Mesendoderm (in vitro differentiated cells): ENCODE results near the gene TAF6.

Source experiments
- DNase-seq: peaks from one replicate; pipeline ENCODE4 v3.0.0; 2013
- H2AK5ac ChIP-seq: 2 replicates; pipeline ENCODE4 v1.6.1; 2013; ENCODE audit warnings: low read length, inconsistent platforms
- H2BK120ac ChIP-seq: 2 replicates; pipeline ENCODE4 v1.6.1; 2013; ENCODE audit warnings: low read depth, mild to moderate bottlenecking, low read length, moderate library complexity, mixed read lengths
- H2BK15ac ChIP-seq: replicated peaks from 2 replicates; pipeline ENCODE4 v1.6.1; 2013; ENCODE audit warnings: low read depth, mild to moderate bottlenecking, moderate library complexity
- H2BK5ac ChIP-seq: 2 replicates; pipeline ENCODE4 v1.6.1; 2013; ENCODE audit warnings: low read length, inconsistent platforms
- H3K18ac ChIP-seq: 2 replicates; pipeline ENCODE4 v1.6.1; 2013; ENCODE audit warnings: mild to moderate bottlenecking, low read length, mixed read lengths
- H3K23ac ChIP-seq: one replicate; pipeline ENCODE4 v1.6.1; 2013; ENCODE audit warnings: low read length
- H3K27ac ChIP-seq: 2 replicates; pipeline ENCODE4 v1.5.1; 2013; ENCODE audit warnings: low read depth, mild to moderate bottlenecking, inconsistent platforms, low read length, moderate library complexity
- H3K27me3 ChIP-seq: 2 replicates; pipeline ENCODE4 v1.6.1; 2013; ENCODE audit warnings: low read length, control low read depth, mild to moderate bottlenecking, inconsistent platforms; ENCODE audit not compliant: insufficient read depth, poor library complexity
- H3K36me3 ChIP-seq: 2 replicates; pipeline ENCODE4 v1.6.1; 2013; ENCODE audit warnings: low read length, inconsistent platforms; ENCODE audit not compliant: control insufficient read depth, insufficient read depth
- H3K4ac ChIP-seq: one replicate; pipeline ENCODE4 v1.6.1; 2013; ENCODE audit warnings: low read depth, mild to moderate bottlenecking, low read length, moderate library complexity
- H3K4me1 ChIP-seq: 2 replicates; pipeline ENCODE4 v1.6.1; 2013; ENCODE audit warnings: low read depth, low read length, inconsistent platforms; ENCODE audit not compliant: control insufficient read depth
- H3K4me2 ChIP-seq: 2 replicates; pipeline ENCODE4 v1.6.1; 2013; ENCODE audit warnings: low read length
- H3K4me3 ChIP-seq: 2 replicates; pipeline ENCODE4 v1.5.1; 2013; ENCODE audit warnings: mild to moderate bottlenecking, low read length
- H3K56ac ChIP-seq: one replicate; pipeline ENCODE4 v1.6.1; 2013; ENCODE audit warnings: low read length
- H3K79me1 ChIP-seq: 2 replicates; pipeline ENCODE4 v1.6.1; 2013; ENCODE audit warnings: low read length, inconsistent platforms
- H3K79me2 ChIP-seq: 2 replicates; pipeline ENCODE4 v1.6.1; 2013; ENCODE audit warnings: mild to moderate bottlenecking, low read length; ENCODE audit not compliant: control insufficient read depth, insufficient read depth
- H3K9ac ChIP-seq: 2 replicates; pipeline ENCODE4 v1.6.1; 2013; ENCODE audit warnings: low read length, inconsistent platforms
- H4K5ac ChIP-seq: one replicate; pipeline ENCODE4 v1.6.1; 2013; ENCODE audit warnings: low read length
- H4K8ac ChIP-seq: one replicate; pipeline ENCODE4 v1.6.1; 2013; ENCODE audit warnings: low read depth, mild to moderate bottlenecking, control low read depth, low read length, moderate library complexity
- WGBS: extraction: QIAGEN DNeasy Blood & Tissue Kit; methylation state at CpG from one replicate; pipeline ENCODE4 v1.1.7; 2013; ENCODE audit warnings: low lambda C conversion rate, missing lambda C conversion rate; ENCODE audit not compliant: insufficient coverage; ENCODE audit errors: extremely low coverage; 5-methylcytosine and 5-hydroxymethylcytosine counted together

TAF6 gene

GRCh38 chr7:100091411-100092181, 27.6 kb downstream of the TAF6 start:
- Histone ChIP-seq H3K4me1 (no peaks in the 10 kb centered on the region), H4K8ac (no peak overlapping the region), H3K27ac (no peak overlapping the region), H3K56ac (no peak overlapping the region), H3K4me2 (no peak overlapping the region), H3K4ac (no peak overlapping the region), H2AK5ac (no peak overlapping the region), H3K18ac (no peak overlapping the region), H2BK5ac (no peak overlapping the region), H4K5ac (no peak overlapping the region), H3K4me3 (no peak overlapping the region), H2BK120ac (no peak overlapping the region), H3K9ac (no peak overlapping the region), H3K79me1 (peaks cover 4% of the 10 kb centered on the region), H2BK15ac (no peak overlapping the region), H3K23ac (no peak overlapping the region), H3K36me3 (peaks cover 20% of the 10 kb centered on the region), H3K79me2 (peaks cover 5% of the 10 kb centered on the region), H3K27me3 (no peaks in the 10 kb centered on the region)
- no CpG with 5 or more reads among the region's 19 CpGs for WGBS
- peak; percentile 61 for DNase-seq

GRCh38 chr7:100090527-100091410, 28.4 kb downstream of the TAF6 start:
- H3K9ac ChIP-seq = no peak overlapping the region

GRCh38 chr7:100089458-100090196, 29.5 kb downstream of the TAF6 start:
- Histone ChIP-seq H3K4ac (no peak overlapping the region), H3K27me3 (no peaks in the 10 kb centered on the region), H2AK5ac (no peak overlapping the region), H3K18ac (no peak overlapping the region), H2BK15ac (no peak overlapping the region), H2BK5ac (peak overlapping the region; percentile 54), H3K4me2 (peak overlapping the region; percentile 91), H3K56ac (peak overlapping the region; percentile 99), H3K4me1 (no peaks in the 10 kb centered on the region), H4K5ac (no peak overlapping the region), H2BK120ac (no peak overlapping the region), H4K8ac (no peak overlapping the region), H3K36me3 (peaks cover 10% of the 10 kb centered on the region), H3K9ac (peak overlapping the region; percentile 96), H3K23ac (no peak overlapping the region), H3K79me2 (peaks cover 2% of the 10 kb centered on the region), H3K4me3 (peak overlapping the region; percentile 87), H3K79me1 (peaks cover 4% of the 10 kb centered on the region), H3K27ac (peak overlapping the region; percentile 48)
- no peak for DNase-seq
- no CpG with 5 or more reads among the region's 7 CpGs for WGBS

More at GRCh38 chr7:100090527-100091410, 28.4 kb downstream of the TAF6 start:
- Histone ChIP-seq H3K27ac (no peak overlapping the region), H3K4me2 (no peak overlapping the region), H3K27me3 (no peaks in the 10 kb centered on the region), H4K8ac (no peak overlapping the region), H4K5ac (no peak overlapping the region), H3K23ac (no peak overlapping the region), H2BK120ac (no peak overlapping the region), H3K4me1 (no peaks in the 10 kb centered on the region), H2BK15ac (no peak overlapping the region), H3K56ac (no peak overlapping the region), H3K4me3 (no peak overlapping the region), H3K18ac (no peak overlapping the region), H2AK5ac (no peak overlapping the region), H3K79me1 (peaks cover 4% of the 10 kb centered on the region), H3K79me2 (peaks cover 2% of the 10 kb centered on the region), H3K36me3 (peaks cover 17% of the 10 kb centered on the region), H3K4ac (no peak overlapping the region), H2BK5ac (no peak overlapping the region)
- no CpG with 5 or more reads among the region's 14 CpGs for WGBS
- DNase-seq = no peak

GRCh38 chr7:100088621-100089457, 30.3 kb downstream of the TAF6 start, which contains the start of gene COPS6:
Gene COPS6, plus strand, starts transcription at chr7:100088969. Its CDS starts 22 bp downstream, at chr7:100088991.
- H3K27ac ChIP-seq = peak within 1 kb of the TSS; percentile 48
- peak within 1 kb of the TSS; percentile 21 for H2BK120ac ChIP-seq
- H3K9ac ChIP-seq = peak within 1 kb of the TSS; percentile 96
- peak within 1 kb of the TSS; percentile 99 for H3K56ac ChIP-seq
- H3K4me2 ChIP-seq = peak within 1 kb of the TSS; percentile 91
- H3K4me1 ChIP-seq = no peaks in the 10 kb centered on the region
- peaks cover 2% of the 10 kb centered on the region for H3K79me2 ChIP-seq
- H3K18ac ChIP-seq = peak within 1 kb of the TSS; percentile 75
- H2BK15ac ChIP-seq = no peak within 1 kb of the TSS
- no peak within 1 kb of the TSS for H4K8ac ChIP-seq
- peaks cover 4% of the 10 kb centered on the region for H3K79me1 ChIP-seq
- no peak within 1 kb of the TSS for H2AK5ac ChIP-seq
- H3K4ac ChIP-seq = peak within 1 kb of the TSS; percentile 17
- peak within 1 kb of the TSS; percentile 69 for H2BK5ac ChIP-seq
- peaks cover 4% of the 10 kb centered on the region for H3K36me3 ChIP-seq
- peak within 1 kb of the TSS; percentile 99 for H3K23ac ChIP-seq
- H3K27me3 ChIP-seq = no peaks in the 10 kb centered on the region
- no CpG with 5 or more reads among the region's 68 CpGs for WGBS
- H4K5ac ChIP-seq = no peak within 1 kb of the TSS
- H3K4me3 ChIP-seq = peak within 1 kb of the TSS; percentile 87
- peak; percentile 81 for DNase-seq

GRCh38 chr7:100088095-100088620, 31.0 kb downstream of the TAF6 start:
- WGBS = no CpG with 5 or more reads among the region's 11 CpGs
- Histone ChIP-seq H3K4me2 (peak overlapping the region; percentile 66), H2BK5ac (peak overlapping the region; percentile 69), H3K23ac (no peak overlapping the region), H3K4me3 (peak overlapping the region; percentile 23), H3K4me1 (no peaks in the 10 kb centered on the region), H2BK120ac (no peak overlapping the region), H3K27ac (peak overlapping the region; percentile 29), H3K56ac (peak overlapping the region; percentile 99), H3K4ac (no peak overlapping the region), H4K5ac (no peak overlapping the region), H4K8ac (no peak overlapping the region), H2BK15ac (no peak overlapping the region), H3K27me3 (no peaks in the 10 kb centered on the region), H3K18ac (peak overlapping the region; percentile 75), H3K79me1 (peaks cover 4% of the 10 kb centered on the region), H3K36me3 (peaks cover 2% of the 10 kb centered on the region), H3K9ac (peak overlapping the region; percentile 96), H2AK5ac (no peak overlapping the region), H3K79me2 (peaks cover 2% of the 10 kb centered on the region)
- DNase-seq = no peak
